T1000 (cell line): ENCODE data around the gene RPL18A.

Experiments used
- DNase-seq: peaks from one replicate; lab custom pipeline; 2025; ENCODE audit warnings: mixed read lengths; lab: John Stamatoyannopoulos, UW

The RPL18A gene

DNA sequence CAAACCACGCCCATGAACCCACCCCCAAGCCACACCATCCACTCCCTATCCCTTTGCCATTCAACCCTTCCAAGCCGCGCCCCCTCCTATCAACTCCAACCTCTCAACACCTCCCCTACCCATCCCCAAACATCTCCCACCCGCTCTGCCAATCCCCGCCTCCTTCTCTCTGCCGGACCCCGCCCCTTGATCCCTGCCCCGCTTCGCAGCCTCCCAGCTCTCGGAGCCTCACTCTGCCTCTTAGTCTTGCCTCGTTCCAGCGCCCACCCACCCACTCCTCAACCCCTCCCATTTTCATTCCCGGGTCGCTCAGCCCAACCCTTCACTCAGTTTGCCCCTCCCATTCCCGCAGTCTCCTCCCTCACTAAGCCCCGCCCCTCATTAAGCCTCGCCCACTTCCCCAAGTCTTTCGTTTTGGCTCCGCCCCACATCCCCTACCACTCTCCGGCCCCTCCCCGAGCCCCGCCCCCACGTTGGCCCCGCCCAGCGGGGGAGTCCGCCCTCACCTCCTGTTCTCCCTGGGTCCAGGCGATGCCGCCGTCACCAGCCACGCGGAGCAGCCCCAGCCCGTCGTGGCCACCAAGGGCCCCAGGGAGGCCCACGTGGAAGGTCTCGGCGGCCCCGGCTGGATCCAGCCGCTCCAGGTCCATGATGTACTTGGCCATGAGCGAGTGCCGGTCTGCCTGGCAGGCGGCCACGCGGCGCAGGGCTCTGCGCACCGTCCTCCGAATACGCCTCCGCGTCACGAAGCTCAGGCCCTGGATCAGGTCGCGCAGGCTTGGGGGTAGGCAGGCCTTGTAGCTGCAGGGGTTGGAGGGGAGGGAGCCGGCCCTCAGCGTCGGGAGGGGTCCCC is 17.7 kb upstream of the RPL18A start:
- DNase-seq, result no peak

DNA sequence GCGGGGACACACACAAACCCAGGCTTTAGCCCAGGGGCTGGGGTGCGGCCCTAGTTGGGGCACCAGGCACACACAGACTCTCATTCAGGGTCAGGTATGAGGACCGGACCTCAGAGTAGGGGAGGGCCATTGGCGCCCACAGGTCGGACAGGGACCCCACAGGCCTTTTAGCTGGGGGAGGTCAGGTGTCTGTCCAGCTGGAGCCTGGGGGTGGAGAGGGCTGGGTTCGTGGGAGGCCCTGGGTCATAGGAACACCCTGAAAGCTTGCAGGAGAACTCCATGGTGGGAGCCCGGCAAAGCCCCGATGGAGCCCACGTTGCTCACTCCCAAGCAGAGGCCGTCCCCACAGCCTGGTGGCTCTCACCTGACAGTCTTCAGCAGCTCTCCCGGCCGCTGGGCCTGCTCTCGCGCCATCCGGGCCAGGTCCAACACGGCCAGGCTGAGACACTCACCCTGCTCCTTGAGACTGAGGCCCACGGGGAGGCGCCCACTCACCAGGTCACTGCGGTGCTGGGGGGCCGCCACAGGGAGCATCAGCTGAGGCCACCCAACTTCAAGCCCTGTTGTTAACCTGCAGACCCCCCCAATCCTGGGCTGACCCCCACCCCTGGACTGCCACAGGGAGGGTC is 16.9 kb upstream of the RPL18A start:
- no peak for DNase-seq

DNA sequence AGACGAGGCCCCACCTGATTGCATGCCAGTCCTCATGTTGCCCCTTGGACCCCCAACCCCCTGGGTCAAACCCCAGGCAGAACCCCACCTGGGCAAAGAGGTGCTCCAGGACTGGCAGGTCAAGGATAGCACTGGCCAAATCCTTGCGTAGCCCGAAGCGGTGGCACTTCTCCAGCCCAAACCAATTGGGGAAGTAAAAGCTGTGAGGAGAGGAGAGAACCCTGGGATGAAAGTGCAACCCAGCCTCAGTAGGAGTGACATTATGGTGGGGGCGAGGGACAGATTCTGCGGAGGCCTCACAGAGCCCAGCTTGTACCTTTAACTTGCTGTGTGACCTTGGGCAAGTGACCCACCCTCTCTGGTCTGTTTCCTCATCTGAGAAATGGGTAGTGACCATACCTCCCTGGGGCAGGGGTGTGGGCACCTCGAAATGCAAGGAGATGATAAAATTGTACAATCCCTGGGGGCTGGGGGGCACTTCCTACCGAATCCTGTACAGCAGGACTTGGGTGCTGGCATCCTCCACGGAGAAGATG is 16.4 kb upstream of the RPL18A start:
- no peak for DNase-seq

DNA sequence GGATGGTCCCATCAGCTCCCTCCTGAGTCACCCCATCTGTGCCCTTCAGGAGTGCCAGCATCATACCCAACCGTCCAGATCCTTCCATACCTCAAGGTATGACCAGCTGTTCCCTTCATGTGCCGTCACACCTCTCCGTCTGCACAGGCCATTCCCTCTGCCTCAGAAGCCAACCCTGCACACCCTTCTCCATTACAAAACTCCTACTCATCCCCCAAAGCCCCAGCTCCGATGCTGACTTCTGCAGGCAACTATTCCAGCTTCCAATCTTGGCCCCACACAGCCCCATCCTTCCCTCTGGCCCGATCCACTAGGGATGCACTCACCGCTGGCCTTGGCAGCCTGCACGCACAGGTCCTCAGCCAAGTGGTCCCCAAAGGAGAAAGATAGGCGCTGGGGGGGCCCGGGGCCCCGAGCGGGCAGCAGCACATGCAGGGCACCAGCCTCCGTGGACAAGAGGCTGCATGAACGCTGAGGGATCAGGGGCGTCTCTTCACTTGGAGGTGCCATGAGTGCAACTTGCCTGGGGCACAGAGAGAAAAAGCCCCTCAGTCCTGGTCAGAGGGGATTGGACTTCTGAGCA is 15.7 kb upstream of the RPL18A start:
- no peak for DNase-seq

DNA sequence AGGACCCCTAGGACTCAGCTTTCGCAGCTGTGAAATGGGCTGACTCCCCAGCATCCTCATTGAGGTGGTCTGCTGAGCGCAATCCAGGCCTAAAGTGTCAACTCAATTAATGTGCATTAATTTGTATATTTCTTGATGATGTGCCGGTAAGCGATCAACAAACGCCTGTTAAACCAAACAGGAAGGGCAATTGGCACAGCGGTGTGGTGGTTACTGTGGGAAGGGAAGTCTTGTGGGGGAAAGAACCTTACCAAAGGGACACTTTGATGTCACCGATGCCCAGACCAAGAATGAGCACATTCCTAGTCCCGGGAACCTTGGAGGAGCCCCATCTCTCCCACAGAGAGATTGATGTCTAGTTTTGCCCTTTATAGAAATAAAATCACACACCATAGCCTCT is 13.6 kb upstream of the RPL18A start:
- DNase-seq, result no peak

DNA sequence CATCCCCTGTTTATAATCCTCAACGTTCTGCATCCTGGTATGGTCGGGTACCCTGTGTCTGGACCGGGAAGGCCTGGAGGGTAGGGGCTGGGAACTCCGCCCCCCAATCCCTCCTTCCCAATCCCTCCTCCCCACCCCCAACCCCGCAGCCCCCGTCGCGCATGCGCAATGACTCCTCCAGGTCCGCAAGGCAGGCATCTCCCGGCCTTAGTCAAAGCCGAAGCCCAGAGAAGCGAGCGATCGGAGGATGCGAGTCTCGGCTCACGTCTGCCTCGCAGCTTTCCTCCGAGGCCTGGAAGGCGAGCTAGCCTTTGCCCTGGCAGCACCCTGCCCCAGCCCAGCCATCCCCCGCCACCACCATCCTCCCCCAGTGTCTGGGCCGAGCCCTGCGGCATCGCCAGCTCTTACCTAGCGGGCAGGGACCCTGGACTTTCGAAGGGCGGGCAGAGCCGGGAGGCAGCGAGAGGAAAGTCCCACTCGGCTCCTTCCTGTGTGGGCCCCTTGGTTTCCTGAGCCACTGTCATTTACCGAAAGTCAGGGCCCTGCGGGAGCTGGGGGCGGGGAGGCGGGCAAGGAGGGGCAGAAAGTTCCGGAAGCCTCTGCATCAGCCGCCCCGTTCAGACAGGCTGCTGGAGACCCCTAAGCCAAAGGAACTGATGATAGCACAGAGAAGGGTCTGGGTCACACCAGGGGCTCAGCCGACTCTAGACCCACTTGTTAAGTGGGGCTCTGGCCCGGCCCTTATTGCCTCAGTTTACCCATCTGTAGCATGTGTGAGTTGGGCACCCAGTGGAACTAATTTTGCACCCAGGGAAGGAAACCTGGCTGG is 12.0 kb upstream of the RPL18A start, which contains the start of gene JAK3:
JAK3 (minus strand) TSS at position 445 of the 829 bp plus-strand sequence. CDS start 3,565 bp downstream, outside the sequence.
- DNase-seq, result no peak

DNA sequence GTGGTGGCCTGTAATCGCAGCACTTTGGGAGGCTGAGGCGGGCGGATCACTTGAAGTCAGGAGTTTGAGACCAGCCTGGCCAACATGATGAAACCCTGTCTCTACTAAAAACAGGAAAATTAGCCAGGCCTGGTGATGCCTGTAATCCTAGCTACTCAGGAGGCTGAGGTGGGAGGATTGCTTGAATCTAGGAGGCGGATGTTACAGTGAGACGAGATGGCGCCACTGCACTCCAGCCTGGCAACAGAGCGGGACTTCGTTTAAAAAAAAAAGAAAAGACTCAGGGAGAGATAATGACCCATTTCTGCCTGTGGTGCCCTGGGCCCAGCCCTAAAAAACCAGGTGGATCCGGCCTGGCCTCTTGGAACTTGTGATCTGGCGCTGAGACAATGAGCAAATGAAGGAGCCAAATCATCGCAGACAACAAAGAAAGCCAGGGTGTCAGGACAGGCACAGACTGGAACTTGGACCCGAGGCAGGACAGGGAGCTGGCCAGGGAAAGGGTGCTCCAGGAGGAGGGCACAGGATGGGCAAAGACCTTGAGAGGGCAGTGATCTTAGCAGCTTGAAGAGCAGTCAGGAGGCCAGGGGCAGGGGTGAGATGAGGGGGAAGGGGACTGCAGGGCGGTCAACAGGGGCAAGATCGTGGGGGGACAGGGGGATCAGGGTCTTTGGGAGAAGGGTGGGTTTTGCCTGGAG is 11.0 kb upstream of the RPL18A start:
- DNase-seq, result no peak

DNA sequence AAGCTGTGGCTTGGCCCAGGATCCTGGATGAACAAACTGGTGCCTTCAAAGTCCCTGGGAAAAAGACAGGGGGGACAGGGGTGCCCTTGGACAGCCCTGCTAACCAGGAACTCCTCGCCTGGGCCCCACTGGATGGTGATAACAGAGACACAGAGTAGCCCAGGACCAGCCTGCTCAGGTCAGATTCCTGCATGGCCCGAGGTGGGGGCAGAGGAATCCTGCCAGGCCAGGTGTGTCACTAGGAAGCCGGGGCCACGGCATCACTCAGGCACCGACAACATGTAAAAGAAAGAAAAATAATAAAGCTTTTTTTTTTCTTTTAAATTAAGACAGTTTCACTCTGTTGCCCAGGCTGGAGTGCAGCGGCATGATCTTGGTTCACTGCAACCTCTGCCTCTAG is 5.6 kb upstream of the RPL18A start:
- DNase-seq, result no peak

DNA sequence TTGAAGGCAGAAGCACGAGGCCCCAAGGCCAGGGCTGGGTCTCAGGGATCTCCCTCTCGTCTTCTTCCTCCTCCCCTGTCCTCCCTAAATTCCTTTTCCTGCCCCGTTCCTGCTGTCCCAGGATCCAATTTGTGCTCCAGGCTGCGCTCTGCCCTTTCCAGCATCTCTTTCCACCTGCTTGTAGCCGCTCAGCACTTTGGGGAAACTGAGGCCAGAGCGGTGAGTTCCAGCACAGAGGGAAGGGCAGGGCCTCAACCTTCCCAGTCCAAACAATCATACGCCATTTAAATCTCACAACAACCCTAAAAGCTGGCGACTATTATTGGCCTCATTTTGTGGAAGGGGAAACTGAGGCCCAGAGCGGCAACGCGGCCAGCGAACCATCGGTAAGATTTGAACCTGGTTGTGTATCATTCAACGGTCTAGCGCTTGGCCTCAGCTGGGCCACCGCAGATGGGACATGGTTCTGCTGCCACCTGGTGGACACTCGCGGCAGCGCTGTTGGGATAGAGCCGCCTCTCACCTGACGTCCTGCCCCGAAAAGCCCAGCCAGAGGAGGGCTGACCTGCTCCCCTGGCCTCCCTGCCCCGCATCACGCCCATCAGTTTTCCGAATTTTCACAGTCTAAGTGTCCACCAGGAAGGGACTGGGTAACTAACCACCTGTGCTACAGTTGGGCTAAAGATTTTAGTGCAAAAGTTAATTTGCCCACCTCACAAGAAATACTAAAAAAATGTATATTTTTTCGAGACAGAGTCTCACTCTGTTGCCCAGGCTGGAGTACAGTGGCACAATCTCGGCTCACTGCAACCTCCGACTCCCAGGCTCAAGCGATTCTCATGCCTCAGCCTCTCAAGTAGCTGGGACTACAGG is 4.2 kb upstream of the RPL18A start:
- peak; percentile 67 for DNase-seq

DNA sequence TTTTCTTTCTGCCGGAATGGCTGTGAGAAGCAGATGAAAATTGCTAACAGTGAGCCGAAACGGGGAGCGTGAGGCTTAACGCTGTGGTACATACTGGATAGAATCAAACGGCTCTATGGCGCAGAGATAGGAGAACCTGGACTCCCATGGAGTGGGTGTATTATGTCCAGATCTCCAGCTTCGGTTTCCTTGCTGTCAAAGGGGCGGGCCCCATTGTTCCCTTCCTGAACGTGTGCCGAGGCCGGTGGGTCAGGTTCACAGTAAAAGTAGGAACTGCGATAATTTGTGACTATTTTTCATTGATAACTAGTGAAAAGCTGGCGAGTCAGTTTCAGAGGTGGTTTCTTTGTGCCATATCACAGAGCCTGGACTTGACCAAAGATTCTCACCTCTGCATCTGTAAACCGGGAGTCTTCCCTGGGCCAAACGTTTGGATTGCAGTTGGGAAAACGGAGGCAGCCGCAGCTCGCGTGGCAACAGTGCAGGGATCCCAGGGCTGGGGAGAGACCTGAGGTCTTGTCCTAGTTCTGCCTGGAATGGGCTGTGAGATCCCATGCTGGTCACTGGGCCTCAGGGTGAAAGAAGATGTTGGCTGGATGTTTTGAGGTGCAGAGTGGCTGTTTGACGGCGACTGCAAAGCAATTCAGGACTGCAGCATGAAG is 752 bp downstream of the RPL18A start:
- DNase-seq, result no peak

DNA sequence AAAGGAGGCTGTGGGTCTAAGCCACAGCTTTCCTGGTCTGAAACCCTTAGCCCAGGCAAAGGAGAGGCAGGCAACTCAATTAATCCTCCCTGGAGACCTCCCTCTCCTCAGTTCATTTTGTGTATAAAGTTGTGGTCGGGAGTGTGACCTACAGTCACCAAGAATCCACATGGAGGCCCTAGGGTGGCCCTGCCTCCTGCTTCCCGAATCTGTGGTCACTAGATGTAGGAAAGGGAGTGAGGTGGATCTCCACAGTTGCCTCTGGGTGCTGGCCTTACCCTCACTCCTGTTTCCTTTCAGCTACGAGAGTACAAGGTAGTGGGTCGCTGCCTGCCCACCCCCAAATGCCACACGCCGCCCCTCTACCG is 1.3 kb downstream of the RPL18A start:
- no peak for DNase-seq

DNA sequence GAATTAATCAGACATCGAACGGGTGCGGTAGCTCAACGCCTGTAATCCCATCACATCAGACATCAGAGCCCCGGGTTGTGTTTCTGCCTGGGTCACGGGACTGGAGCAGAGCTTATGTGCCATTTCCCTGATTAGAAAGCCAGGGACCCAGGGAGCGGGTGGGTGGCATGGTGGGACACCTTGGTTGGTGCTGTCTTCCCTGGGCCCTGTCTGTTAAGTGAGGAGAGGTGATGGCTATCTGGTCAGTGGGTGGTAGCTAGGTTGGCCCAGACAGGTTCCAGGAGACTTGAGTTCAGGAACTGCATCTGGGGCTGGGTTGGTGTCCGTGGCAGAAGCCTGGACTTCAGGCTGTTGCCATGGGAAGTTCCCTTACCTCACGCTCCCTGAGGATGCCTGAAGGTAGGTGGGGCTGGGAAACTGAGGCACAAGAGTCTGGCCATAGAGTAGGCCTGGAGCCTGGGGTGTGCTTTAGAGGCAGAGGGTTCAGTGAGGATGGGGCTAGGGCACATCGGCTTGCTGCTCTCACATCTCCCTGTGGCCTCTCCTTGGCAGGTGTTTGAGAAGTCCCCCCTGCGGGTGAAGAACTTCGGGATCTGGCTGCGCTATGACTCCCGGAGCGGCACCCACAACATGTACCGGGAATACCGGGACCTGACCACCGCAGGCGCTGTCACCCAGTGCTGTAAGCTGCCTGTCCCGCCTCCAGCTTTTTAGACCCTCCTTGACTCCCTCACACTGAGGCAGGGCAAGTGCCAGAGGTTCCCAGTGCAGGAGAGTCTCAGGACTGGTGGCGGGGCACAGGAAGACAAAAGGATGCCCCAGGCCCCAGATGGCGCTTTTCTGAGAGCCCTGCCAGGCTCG is 2.1 kb downstream of the RPL18A start:
- no peak for DNase-seq

DNA sequence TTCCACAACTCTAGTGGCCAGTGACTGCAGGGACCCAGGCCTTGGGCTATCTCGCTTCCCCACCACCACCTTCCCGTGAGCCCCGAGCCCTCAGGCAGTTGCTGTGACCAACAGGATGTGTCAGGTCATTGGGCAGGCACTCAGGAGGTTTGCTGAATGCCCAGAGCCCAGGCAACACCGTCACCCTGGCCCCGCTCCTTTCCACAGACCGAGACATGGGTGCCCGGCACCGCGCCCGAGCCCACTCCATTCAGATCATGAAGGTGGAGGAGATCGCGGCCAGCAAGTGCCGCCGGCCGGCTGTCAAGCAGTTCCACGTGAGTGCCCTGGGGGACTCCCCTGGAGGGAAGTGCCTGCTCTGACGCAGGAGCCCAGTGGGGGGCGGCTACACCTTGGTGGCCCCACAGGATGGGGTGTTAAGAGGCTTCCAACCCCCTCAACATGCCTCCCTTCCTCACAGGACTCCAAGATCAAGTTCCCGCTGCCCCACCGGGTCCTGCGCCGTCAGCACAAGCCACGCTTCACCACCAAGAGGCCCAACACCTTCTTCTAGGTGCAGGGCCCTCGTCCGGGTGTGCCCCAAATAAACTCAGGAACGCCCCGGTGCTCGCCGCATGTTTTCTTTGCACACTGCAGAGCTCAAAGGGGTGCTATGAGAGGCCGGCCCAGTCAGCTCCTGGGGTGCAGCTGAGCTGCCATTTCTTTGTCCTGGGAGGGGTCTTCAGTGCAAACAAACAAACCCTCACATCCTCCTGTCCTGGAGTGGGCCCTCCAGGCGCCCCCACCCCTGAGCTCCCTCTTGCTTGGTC is 3.2 kb downstream of the RPL18A start:
- DNase-seq, result no peak

DNA sequence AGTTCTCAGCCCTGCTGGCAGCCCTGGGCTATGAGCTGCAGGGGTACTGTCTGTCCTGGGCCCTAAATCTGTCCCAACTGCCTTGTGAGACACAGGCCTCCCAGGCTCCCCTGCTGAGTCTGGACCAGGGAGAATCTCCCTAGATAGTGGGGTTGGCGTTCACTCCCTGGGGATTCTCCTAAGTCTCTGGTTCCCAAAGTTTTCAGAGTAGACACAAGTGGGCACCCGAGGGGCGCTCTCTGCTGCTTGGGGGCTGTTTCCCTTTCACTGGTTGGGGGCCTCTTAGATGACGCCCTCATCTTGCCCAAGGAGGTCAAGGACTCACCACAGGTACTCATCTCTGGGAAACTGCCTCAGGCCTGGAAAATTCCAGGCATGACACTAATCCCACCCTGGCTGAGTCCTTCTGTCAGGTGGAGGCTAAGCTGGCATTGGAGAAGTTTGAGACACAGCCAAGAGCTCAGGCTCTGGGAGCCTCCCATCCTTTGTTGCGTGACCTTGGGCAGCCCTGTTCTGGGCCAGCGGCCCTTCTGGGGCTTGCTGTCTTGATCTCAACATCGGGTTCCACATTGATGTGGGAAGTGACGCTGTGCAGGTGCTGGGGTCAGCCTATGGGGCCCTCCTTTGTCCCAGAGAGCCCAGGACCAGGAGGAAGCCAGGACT is 3.9 kb downstream of the RPL18A start:
- no peak for DNase-seq

DNA sequence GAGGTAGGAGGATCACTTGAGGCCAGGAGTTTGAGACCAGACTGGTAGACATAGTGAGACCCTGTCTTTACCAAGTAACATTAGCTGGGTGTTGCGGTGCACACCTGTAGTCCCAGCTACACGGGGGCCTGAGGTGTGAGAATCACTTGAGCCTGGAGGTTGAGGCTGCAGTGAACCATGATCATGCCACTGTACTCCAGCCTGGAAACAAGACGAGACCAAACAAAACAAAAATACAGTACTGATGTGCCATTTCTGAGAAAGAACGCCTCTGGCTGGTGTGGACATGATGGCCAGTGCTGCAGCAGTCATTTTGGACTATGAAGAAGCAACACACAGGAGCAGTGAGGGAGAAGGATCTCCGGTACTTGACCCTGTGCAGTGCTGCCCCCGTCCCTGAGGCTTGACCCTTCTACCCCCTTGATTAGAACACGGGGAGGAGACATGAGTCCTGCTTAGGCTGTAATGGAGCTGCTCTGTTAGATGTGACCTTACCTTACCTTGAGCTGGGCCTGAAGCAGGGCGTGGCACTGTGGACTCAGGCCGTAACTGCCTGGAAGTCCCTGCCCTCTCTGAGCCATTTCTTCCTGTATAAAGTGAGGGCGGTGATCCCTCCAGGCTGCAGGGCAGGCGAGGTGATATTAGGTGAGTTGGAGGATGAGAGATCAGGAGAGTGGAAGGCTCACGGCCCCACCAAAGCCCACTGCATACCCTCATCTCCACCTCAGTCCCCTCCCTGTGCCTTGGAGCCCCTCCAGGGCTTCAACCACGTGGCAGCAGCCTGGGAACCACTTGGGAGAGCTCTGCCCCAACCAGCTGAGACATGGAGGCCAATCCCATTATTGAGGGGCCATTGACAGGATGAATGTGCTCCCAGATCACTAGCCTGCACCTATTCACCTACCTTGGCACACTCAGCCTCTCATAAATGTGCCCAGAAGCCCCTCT is 5.9 kb downstream of the RPL18A start:
- no peak for DNase-seq

DNA sequence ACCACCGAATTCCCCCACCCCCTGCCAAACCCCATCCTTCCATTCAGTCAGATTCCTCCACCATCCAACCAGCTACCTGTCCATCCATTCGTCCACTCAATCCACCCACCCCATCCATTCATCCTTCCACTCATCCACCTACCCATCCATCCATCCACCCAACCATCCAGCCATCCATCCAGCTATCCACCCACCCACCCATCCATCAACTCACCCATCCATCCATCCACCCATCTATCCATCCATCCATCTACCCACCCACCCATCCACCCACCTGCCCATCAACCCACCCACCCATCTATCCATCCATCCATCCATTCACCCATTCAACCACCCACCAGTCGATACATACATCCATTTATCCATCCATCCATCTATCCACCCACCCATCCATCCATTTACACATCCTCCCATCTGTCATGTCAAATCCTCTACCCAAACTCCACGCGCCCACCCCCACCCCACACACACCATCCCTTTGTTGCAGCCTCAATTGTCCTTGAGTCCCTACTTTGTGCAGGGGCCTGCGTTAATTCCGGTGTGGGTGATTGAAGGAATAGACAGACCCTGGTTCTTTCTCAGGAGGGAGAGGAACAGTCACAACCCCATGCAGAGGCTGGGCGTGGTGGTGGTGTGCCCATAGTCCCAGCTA is 6.7 kb downstream of the RPL18A start:
- DNase-seq, result no peak
